Measurements from ENCODE around the gene FAM240A. TPM values are rescaled to one million over a fixed set of nuclear protein-coding genes. Genes with fewer than 3 reads are reported as not detected.
A peak's percentile ranks its signal among the peaks of the same experiment; 100 is the strongest.

The FAM240A gene
- total RNA-seq, 2 donors from 2014 or later = not detected

DNA sequence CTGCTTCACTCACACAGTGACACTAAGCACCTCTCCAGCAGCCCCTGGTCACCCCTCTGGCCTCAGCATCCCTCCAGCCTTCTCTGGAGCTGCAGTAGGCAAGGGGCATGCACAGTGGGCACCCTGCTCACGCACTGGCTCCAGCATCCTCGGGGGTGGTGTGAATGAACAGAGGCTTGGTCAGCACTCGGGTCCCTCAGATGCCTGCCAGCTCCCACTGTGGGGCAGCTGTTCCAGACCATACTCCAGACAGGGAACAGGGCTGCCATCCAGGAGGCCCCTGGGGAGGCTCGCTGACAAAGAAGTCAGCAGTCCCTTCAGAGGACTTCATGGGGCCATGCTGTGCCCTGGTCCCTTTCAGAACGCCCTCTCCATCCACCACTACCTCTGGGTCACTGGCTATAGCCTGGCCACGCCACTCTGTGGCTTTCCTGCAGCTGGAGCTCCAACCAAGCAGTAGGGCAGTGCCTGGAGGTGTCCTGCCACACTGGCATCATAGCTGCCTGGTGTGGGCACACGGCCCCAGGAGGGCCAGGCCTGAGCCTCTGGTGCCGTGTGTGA lies 54.8 kb downstream of the FAM240A start:
- no peaks in the 10 kb centered on the region for H3K36me3 Mint-ChIP-seq (ENCODE audit: low read depth)
- H3K4me1 Mint-ChIP-seq = peaks cover 7% of the 10 kb centered on the region

DNA sequence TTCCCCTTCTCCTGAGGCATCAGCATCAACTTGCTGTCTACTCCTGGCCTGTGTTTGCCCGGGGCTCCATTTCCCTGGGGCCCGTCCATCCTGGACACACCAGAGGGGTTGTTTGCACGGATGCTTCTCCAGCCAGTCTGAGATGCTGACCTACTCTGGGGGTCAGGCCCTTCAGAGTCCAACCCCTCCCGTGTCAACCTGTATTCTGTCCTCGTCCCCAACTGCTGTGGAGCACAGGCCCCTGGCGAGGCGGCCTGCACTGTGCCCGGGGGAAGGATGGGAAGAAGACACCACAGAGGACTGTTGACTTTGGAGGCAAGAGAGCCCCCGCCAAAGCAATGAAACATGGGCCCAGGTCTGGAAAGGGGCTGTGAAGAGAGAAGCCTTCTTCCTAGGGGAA lies 55.3 kb downstream of the FAM240A start:
- TF ChIP-seq, protein P1, sequence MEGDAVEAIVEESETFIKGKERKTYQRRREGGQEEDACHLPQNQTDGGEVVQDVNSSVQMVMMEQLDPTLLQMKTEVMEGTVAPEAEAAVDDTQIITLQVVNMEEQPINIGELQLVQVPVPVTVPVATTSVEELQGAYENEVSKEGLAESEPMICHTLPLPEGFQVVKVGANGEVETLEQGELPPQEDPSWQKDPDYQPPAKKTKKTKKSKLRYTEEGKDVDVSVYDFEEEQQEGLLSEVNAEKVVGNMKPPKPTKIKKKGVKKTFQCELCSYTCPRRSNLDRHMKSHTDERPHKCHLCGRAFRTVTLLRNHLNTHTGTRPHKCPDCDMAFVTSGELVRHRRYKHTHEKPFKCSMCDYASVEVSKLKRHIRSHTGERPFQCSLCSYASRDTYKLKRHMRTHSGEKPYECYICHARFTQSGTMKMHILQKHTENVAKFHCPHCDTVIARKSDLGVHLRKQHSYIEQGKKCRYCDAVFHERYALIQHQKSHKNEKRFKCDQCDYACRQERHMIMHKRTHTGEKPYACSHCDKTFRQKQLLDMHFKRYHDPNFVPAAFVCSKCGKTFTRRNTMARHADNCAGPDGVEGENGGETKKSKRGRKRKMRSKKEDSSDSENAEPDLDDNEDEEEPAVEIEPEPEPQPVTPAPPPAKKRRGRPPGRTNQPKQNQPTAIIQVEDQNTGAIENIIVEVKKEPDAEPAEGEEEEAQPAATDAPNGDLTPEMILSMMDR (conservative IDR thresholded peaks at IDR 0.05) = no peak
- Histone ChIP-seq H3K36me3 (ENCODE audit: control insufficient read depth, insufficient read depth, low read length) (no peaks in the 10 kb centered on the region), H3K9me3 (ENCODE audit: control insufficient read depth, low read length) (no peaks in the 10 kb centered on the region), H3K27me3 (ENCODE audit: control insufficient read depth, insufficient read depth, low read length, poor library complexity, severe bottlenecking) (no peaks in the 10 kb centered on the region), H3K9ac (ENCODE audit: extremely low read depth, low read length, poor library complexity, severe bottlenecking) (no peak overlapping the region), H3K4me3 (ENCODE audit: low read length) (no peak overlapping the region), H3K4me1 (ENCODE audit: control insufficient read depth, insufficient read depth, low read length) (no peaks in the 10 kb centered on the region), H3K27ac (ENCODE audit: low read depth, low read length) (no peak overlapping the region)
- WGBS, 2 experiments (ENCODE audit: insufficient coverage in 1 of 2, insufficient read length in 1 of 2) = 93 to 94% methylated on average over 4 to 9 of the region's 9 CpGs
- H3K9me3 Mint-ChIP-seq = no peaks in the 10 kb centered on the region
- DNase-seq = peak; percentile 37
- peaks cover 2% of the 10 kb centered on the region for H3K4me1 Mint-ChIP-seq
- no peaks in the 10 kb centered on the region for H3K27me3 Mint-ChIP-seq (ENCODE audit: insufficient read depth)
- no peak overlapping the region for H3K27ac Mint-ChIP-seq
- H3K4me3 Mint-ChIP-seq = no peak overlapping the region
- H3K36me3 Mint-ChIP-seq (ENCODE audit: low read depth) = no peaks in the 10 kb centered on the region

More for the DNA sequence above, 54.8 kb downstream of the FAM240A start:
- H3K27ac ChIP-seq (ENCODE audit: low read depth, low read length) = no peak overlapping the region
- WGBS, 2 experiments (ENCODE audit: insufficient coverage in 1 of 2, insufficient read length in 1 of 2) = 89 to 97% methylated on average over 5 to 8 of the region's 8 CpGs
- no peak overlapping the region for H3K4me3 ChIP-seq (ENCODE audit: low read length)
- H3K27ac Mint-ChIP-seq = no peak overlapping the region
- H3K4me3 Mint-ChIP-seq = no peak overlapping the region
- no peaks in the 10 kb centered on the region for H3K27me3 Mint-ChIP-seq (ENCODE audit: insufficient read depth)
- TF ChIP-seq, protein P1 (conservative IDR thresholded peaks at IDR 0.05) = no peak
- H3K27me3 ChIP-seq (ENCODE audit: control insufficient read depth, insufficient read depth, low read length, poor library complexity, severe bottlenecking) = no peaks in the 10 kb centered on the region
- DNase-seq = peak; percentile 38
- no peaks in the 10 kb centered on the region for H3K9me3 Mint-ChIP-seq
- no peaks in the 10 kb centered on the region for H3K36me3 ChIP-seq (ENCODE audit: control insufficient read depth, insufficient read depth, low read length)
- no peaks in the 10 kb centered on the region for H3K9me3 ChIP-seq (ENCODE audit: control insufficient read depth, low read length)
- peaks cover 1% of the 10 kb centered on the region for H3K4me1 ChIP-seq (ENCODE audit: control insufficient read depth, insufficient read depth, low read length)
- H3K9ac ChIP-seq (ENCODE audit: extremely low read depth, low read length, poor library complexity, severe bottlenecking) = no peak overlapping the region

DNA sequence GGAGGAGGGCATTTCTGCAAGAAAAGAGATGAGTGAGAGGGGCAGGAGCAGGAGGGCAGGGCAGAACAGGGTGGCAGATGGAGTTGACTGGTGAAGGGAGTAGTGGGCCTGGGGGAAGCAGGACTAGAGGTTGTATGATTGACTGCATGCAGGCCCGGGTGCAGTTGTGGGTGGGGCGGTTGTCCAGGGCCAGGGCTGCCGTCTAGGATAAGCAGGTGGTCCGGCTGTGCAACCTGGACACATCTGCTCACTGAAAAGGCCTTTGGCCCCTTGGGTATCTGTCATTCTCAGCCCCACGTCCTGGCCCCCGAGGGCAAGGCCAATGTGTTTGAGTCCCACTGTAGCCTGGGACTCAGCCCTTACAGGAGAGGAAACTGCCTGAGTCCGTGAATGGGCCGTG lies 55.8 kb downstream of the FAM240A start:
- no peaks in the 10 kb centered on the region for H3K36me3 ChIP-seq (ENCODE audit: control insufficient read depth, insufficient read depth, low read length)
- H3K27ac Mint-ChIP-seq = no peak overlapping the region
- no peak overlapping the region for H3K4me3 ChIP-seq (ENCODE audit: low read length)
- no peaks in the 10 kb centered on the region for H3K4me1 ChIP-seq (ENCODE audit: control insufficient read depth, insufficient read depth, low read length)
- no peaks in the 10 kb centered on the region for H3K9me3 Mint-ChIP-seq
- WGBS, 2 experiments (ENCODE audit: insufficient coverage in 1 of 2, insufficient read length in 1 of 2) = 81% methylated on average over 8 of the region's 8 CpGs
- TF ChIP-seq, protein P1 (conservative IDR thresholded peaks at IDR 0.05) = no peak
- no peak overlapping the region for H3K9ac ChIP-seq (ENCODE audit: extremely low read depth, low read length, poor library complexity, severe bottlenecking)
- H3K4me1 Mint-ChIP-seq = no peaks in the 10 kb centered on the region
- H3K27me3 ChIP-seq (ENCODE audit: control insufficient read depth, insufficient read depth, low read length, poor library complexity, severe bottlenecking) = no peaks in the 10 kb centered on the region
- no peaks in the 10 kb centered on the region for H3K36me3 Mint-ChIP-seq (ENCODE audit: low read depth)
- DNase-seq = peak; percentile 25
- no peaks in the 10 kb centered on the region for H3K9me3 ChIP-seq (ENCODE audit: control insufficient read depth, low read length)
- no peaks in the 10 kb centered on the region for H3K27me3 Mint-ChIP-seq (ENCODE audit: insufficient read depth)
- no peak overlapping the region for H3K27ac ChIP-seq (ENCODE audit: low read depth, low read length)
- no peak overlapping the region for H3K4me3 Mint-ChIP-seq
